Limb (tissue), 2 donors: Measurements from ENCODE around the gene GRPEL2.

Experiments
- DNase-seq, 2 donors: peaks; one replicate each; pipeline ENCODE4 v3.0.0-alpha.2; 2016; ENCODE audit errors: extremely low spot score in 2 of 2

The GRPEL2 gene

GRCh38 chr5:149345147-149345891, at the start of gene GRPEL2:
Gene GRPEL2 (plus strand): TSS chr5:149345499. CDS start chr5:149345540, 41 bp downstream.
- DNase-seq, result peak; percentile 94 to 97

GRCh38 chr5:149297340-149298025, 47.8 kb upstream of the GRPEL2 start:
- no peak for DNase-seq

GRCh38 chr5:149298163-149298562, 47.1 kb upstream of the GRPEL2 start:
- DNase-seq, result no peak

GRCh38 chr5:149298842-149299404, 46.4 kb upstream of the GRPEL2 start:
- no peak for DNase-seq

GRCh38 chr5:149299451-149300054, 45.7 kb upstream of the GRPEL2 start:
- DNase-seq, result no peak

GRCh38 chr5:149300441-149300840, 44.9 kb upstream of the GRPEL2 start:
- DNase-seq, result no peak

GRCh38 chr5:149301049-149301743, 44.1 kb upstream of the GRPEL2 start:
- no peak for DNase-seq

- no peak for DNase-seq
Observed at GRCh38 chr5:149301744-149302380, 43.4 kb upstream of the GRPEL2 start.

GRCh38 chr5:149302641-149303040, 42.7 kb upstream of the GRPEL2 start:
- DNase-seq, result no peak

- DNase-seq, result no peak
Observed at GRCh38 chr5:149303210-149303609, 42.1 kb upstream of the GRPEL2 start.

GRCh38 chr5:149304195-149305078, 40.9 kb upstream of the GRPEL2 start:
- no peak for DNase-seq

- no peak for DNase-seq
Observed at GRCh38 chr5:149309354-149309753, 35.9 kb upstream of the GRPEL2 start.

GRCh38 chr5:149310488-149310887, 34.8 kb upstream of the GRPEL2 start:
- no peak for DNase-seq

GRCh38 chr5:149310947-149311658, 34.2 kb upstream of the GRPEL2 start:
- DNase-seq, result no peak

- DNase-seq, result no peak
Observed at GRCh38 chr5:149313151-149313841, 32.0 kb upstream of the GRPEL2 start.

GRCh38 chr5:149314571-149315111, 30.7 kb upstream of the GRPEL2 start:
- DNase-seq, result no peak

GRCh38 chr5:149315753-149316152, 29.5 kb upstream of the GRPEL2 start:
- DNase-seq, result no peak

- DNase-seq, result peak; percentile 56 to 68
Observed at GRCh38 chr5:149317281-149318048, 27.8 kb upstream of the GRPEL2 start.
